Activated B cell treated with CpG ODN at 0.5 μM for 24 hours (primary cell): ENCODE measurements around the gene THRA. TPM values are rescaled to one million over a fixed set of nuclear protein-coding genes. Genes with fewer than 3 reads are reported as not detected.

Source experiments
- ATAC-seq: fragments of 200-7000 bp; cut with Tn5 transposase; one replicate; pipeline ENCODE4 v1.10.0; 2021; ENCODE audit warnings: low read depth, mild to moderate bottlenecking, moderate library complexity
- CTCF ChIA-PET: fragments of 350-600 bp; sonication (Branson Sonifier 250); formaldehyde crosslinking; loops from one replicate; lab custom pipeline; 2021; ENCODE audit warnings: antibody characterized with exemption; lab: Charles Lee
- POLR2A ChIA-PET: fragments of 350-600 bp; sonication (Branson Sonifier 250); formaldehyde crosslinking; loops from one replicate; lab custom pipeline; 2021; ENCODE audit warnings: antibody characterized with exemption; lab: Charles Lee
- DNase-seq: peaks from one replicate; pipeline ENCODE4 v3.0.0; 2022
- H3K27ac Mint-ChIP-seq: one replicate; pipeline ENCODE4 v1.8.0; 2020; ENCODE audit warnings: mixed read lengths
- H3K27me3 Mint-ChIP-seq: one replicate; pipeline ENCODE4 v1.8.0; 2021; ENCODE audit warnings: mixed read lengths
- H3K36me3 Mint-ChIP-seq: one replicate; pipeline ENCODE4 v1.8.0; 2021; ENCODE audit warnings: low read depth, mixed read lengths
- H3K4me1 Mint-ChIP-seq: one replicate; pipeline ENCODE4 v1.8.0; 2021; ENCODE audit warnings: mixed read lengths
- H3K4me3 Mint-ChIP-seq: one replicate; pipeline ENCODE4 v1.8.0; 2020; ENCODE audit warnings: mild to moderate bottlenecking, mixed read lengths
- H3K9me3 Mint-ChIP-seq: one replicate; pipeline ENCODE4 v1.8.0; 2020; ENCODE audit warnings: mixed read lengths
- intact Hi-C: fragments of 100-400 bp; cut with micrococcal nuclease; formaldehyde crosslinking; loops from one replicate; pipeline ENCODE4 v1.15.1; 2024
- total RNA-seq: library from RNA; stranded (reverse); gene quantifications from 2 replicates; pipeline ENCODE4 v1.2.3, GENCODE V29; 2022
- TF ChIP-seq, protein P1 (sequence below): fragments of 200-600 bp; IDR thresholded peaks from one replicate; pipeline ENCODE4 v1.8.0; 2022; ENCODE audit warnings: antibody characterized with exemption, mild to moderate bottlenecking

THRA gene
- total RNA-seq, 1 donor from 2014 or later = 5.9 TPM

DNA sequence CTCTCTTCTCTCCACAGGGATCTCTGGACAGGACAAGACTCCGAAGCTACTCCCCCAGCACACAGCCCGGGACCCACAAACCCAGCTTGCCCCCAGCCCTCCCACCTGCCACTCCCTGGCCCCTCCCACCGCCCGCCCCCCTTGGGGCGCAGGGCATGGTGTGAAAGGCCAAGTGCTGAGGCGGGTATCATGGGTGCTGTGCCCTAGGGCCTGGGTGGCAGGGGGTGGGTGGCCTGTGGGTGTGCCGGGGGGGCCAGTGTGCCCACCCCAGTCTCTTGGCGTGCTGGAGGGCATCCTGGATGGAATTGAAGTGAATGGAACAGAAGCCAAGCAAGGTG lies 11.4 kb downstream of the THRA start:
- Mint-ChIP-seq H3K27me3 (no peaks in the 10 kb centered on the region), H3K9me3 (no peaks in the 10 kb centered on the region), H3K27ac (no peak overlapping the region), H3K36me3 (peaks cover 8% of the 10 kb centered on the region), H3K4me1 (peaks cover 41% of the 10 kb centered on the region), H3K4me3 (no peak overlapping the region)
- ChIA-PET POLR2A (interaction anchor here (2.0 to 2.1 kb wide), 2 partner anchors 11 to 38 kb away, joined by 18 to 20 read pairs; partner anchors contain the start of gene THRA), CTCF (interaction anchor here (1.4 to 4.4 kb wide), 6 partner anchors 8 to 201 kb away, joined by 4 to 53 read pairs (median 24); partner anchors contain the start of gene MED24)
- ATAC-seq (no peak), DNase-seq (no peak)
- intact Hi-C loops = loop anchor here (2.0 kb wide), 1 partner anchor 19 kb away; the partner anchor contains the start of gene MED24
- TF ChIP-seq, protein P1, sequence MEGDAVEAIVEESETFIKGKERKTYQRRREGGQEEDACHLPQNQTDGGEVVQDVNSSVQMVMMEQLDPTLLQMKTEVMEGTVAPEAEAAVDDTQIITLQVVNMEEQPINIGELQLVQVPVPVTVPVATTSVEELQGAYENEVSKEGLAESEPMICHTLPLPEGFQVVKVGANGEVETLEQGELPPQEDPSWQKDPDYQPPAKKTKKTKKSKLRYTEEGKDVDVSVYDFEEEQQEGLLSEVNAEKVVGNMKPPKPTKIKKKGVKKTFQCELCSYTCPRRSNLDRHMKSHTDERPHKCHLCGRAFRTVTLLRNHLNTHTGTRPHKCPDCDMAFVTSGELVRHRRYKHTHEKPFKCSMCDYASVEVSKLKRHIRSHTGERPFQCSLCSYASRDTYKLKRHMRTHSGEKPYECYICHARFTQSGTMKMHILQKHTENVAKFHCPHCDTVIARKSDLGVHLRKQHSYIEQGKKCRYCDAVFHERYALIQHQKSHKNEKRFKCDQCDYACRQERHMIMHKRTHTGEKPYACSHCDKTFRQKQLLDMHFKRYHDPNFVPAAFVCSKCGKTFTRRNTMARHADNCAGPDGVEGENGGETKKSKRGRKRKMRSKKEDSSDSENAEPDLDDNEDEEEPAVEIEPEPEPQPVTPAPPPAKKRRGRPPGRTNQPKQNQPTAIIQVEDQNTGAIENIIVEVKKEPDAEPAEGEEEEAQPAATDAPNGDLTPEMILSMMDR = no peak

DNA sequence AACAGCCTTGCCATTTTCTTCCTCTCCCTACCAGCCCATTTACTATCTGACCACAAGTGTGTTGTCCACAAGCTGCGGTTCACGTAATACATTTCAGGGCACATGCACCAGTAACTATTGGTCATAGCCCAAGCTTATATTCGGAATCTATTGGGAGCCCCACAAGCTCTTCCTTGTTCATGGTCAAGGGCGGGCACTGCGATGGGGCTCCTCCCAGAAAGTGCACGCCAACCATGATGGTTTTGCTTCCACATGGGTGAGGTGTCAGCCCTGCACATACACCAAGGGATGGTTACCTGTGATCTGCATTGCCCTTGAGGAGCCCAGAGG lies 12.1 kb downstream of the THRA start:
- peaks cover 8% of the 10 kb centered on the region for H3K36me3 Mint-ChIP-seq
- H3K27ac Mint-ChIP-seq = peak overlapping the region; percentile 30
- ATAC-seq (no peak), DNase-seq (no peak)
- ChIA-PET CTCF (interaction anchor here (0.7 to 4.4 kb wide), 16 partner anchors 9 to 202 kb away, joined by 3 to 53 read pairs (median 6); partner anchors contain the start of genes MED24, NR1D1 and THRA), POLR2A (interaction anchor here (1.1 to 2.1 kb wide), 7 partner anchors 11 to 56 kb away, joined by 3 to 20 read pairs (median 5); partner anchors contain the start of genes MED24, NR1D1 and THRA)
- no peak overlapping the region for H3K4me3 Mint-ChIP-seq
- peaks cover 34% of the 10 kb centered on the region for H3K4me1 Mint-ChIP-seq
- H3K27me3 Mint-ChIP-seq = no peaks in the 10 kb centered on the region
- intact Hi-C loops = loop anchor here (1.0 to 5.0 kb wide), 5 partner anchors 13 to 453 kb away; partner anchors contain the start of genes MED24 and THRA
- TF ChIP-seq, protein P1 = no peak
- no peaks in the 10 kb centered on the region for H3K9me3 Mint-ChIP-seq

DNA sequence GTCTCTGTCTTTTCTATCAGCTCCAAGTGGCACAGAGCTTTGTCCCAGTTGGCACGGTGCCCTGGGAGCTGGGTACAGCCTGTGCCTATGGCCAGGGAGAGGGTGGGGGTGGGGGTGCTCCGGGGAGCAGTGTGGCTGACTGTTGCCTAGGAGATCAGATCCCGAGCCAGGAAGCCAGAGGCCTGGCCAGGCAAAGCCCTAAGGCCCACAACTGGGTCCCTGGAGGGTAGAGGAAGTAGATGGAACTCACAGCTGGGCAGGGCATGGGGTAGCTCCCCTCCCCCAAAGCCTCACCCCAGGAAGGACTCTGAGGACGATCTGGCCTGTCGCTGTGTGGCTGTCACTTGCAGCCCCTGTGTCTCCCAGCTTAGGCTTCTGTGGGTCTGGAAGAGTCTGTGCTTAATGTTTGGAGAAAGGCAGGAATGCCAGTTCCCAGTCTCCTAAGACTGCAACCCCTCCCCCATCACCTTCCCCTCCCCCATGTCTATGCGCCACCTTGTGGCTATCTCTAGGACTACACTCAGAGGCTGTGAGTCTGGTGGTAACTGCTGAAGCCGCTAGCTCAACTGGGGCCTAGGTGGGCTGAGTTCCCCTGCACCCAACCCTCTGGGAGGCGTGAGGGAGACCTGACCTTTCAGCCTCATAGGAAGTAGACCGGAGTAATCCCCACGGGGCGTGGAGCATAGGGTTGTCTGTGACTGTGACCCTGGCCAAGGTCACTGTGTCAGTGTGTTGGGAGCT lies 12.6 kb downstream of the THRA start:
- Mint-ChIP-seq H3K36me3 (peaks cover 8% of the 10 kb centered on the region), H3K27ac (peak overlapping the region; percentile 16), H3K4me3 (no peak overlapping the region), H3K4me1 (peaks cover 29% of the 10 kb centered on the region), H3K9me3 (no peaks in the 10 kb centered on the region), H3K27me3 (no peaks in the 10 kb centered on the region)
- ATAC-seq = peak; percentile 96
- ChIA-PET POLR2A (interaction anchor here (0.7 to 2.1 kb wide), 12 partner anchors 11 to 55 kb away, joined by 3 to 20 read pairs (median 4); partner anchors contain the start of genes MED24, NR1D1 and THRA), CTCF (interaction anchor here (0.7 to 4.4 kb wide), 27 partner anchors 10 to 527 kb away, joined by 3 to 53 read pairs (median 6); partner anchors contain the start of genes MED24, NR1D1, PSMD3 and THRA)
- DNase-seq = peak; percentile 52
- intact Hi-C loops = loop anchor here (1.0 to 5.0 kb wide), 5 partner anchors 13 to 453 kb away; partner anchors contain the start of genes MED24 and THRA
- TF ChIP-seq, protein P1 = peak; percentile 61

DNA sequence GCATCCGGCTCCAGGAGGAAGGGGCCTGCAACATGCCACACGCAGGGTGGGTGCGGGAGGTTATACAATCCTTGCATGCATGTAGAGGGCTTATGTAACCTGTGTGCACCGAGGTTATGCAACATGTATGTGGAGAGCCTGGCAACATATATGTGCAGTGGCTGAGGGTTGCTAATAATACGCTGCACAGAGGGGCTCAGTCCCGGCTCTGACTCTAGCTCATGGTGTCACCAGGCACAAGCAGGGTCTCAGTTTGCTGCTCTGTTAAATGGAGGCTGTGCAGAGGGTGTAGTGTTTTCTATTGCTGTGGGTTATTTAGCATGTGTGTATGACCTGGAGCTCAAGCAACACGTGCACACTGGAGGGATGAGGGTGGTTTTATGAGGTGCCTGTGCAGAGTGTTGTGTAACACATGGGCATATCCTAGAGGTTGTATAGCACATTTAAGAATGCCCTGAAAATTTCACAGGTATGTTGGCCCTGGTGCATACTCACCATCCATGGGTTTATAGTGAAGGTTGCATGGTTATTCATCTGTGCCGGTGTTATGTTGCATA lies 13.3 kb downstream of the THRA start:
- DNase-seq = no peak

More for the DNA sequence above, 13.3 kb downstream of the THRA start:
- POLR2A ChIA-PET = interaction anchor here (0.7 to 2.1 kb wide), 11 partner anchors 10 to 55 kb away, joined by 3 to 20 read pairs (median 5); partner anchors contain the start of genes MED24 and THRA
- intact Hi-C loops = loop anchor here (1.0 to 5.0 kb wide), 5 partner anchors 14 to 454 kb away; partner anchors contain the start of genes MED24 and THRA
- Mint-ChIP-seq H3K4me1 (peaks cover 22% of the 10 kb centered on the region), H3K27me3 (no peaks in the 10 kb centered on the region), H3K9me3 (no peaks in the 10 kb centered on the region), H3K27ac (no peak overlapping the region), H3K36me3 (peaks cover 8% of the 10 kb centered on the region), H3K4me3 (no peak overlapping the region)
- no peak for ATAC-seq
- CTCF ChIA-PET = interaction anchor here (0.8 to 4.4 kb wide), 25 partner anchors 9 to 528 kb away, joined by 3 to 53 read pairs (median 6); partner anchors contain the start of genes MED24, NR1D1, PSMD3 and THRA
- TF ChIP-seq, protein P1 = no peak
